Peyer's patch (tissue), 4 donors: ENCODE data around the gene CP.

Experiments used
- CTCF ChIP-seq, 6 experiments: fragments of 450-650 bp in 4 of 6; fragments of 200-600 bp in 2 of 6; sonication (generic) in 1 of 6; IDR thresholded peaks; one replicate each; pipeline ENCODE4 v1.5.1; 2017 to 2019; ENCODE audit warnings: antibody characterized with exemption in 6 of 6, mild to moderate bottlenecking in 3 of 6, moderate library complexity in 1 of 6
- POLR2A ChIP-seq, 2 donors: fragments of 450-650 bp; IDR thresholded peaks; one replicate each; pipeline ENCODE4 v1.5.1; 2017; ENCODE audit warnings: antibody characterized with exemption in 2 of 2, mild to moderate bottlenecking in 2 of 2, moderate library complexity in 2 of 2

GRCh38 chr3:149203758-149204157 is 17.9 kb downstream of the CP start:
- TF ChIP-seq CTCF (IDR thresholded peaks at IDR 0.05) (no peak), POLR2A (IDR thresholded peaks at IDR 0.05) (no peak)
